ENCODE results near the gene GLMP. TPM values are rescaled to one million over a fixed set of nuclear protein-coding genes. Genes with fewer than 3 reads are reported as not detected.
A peak's percentile ranks its signal among the peaks of the same experiment; 100 is the strongest.

Gene GLMP
- total RNA-seq, 8 experiments from 2014 or later = 16.3 to 138 (median 33.0) TPM

DNA sequence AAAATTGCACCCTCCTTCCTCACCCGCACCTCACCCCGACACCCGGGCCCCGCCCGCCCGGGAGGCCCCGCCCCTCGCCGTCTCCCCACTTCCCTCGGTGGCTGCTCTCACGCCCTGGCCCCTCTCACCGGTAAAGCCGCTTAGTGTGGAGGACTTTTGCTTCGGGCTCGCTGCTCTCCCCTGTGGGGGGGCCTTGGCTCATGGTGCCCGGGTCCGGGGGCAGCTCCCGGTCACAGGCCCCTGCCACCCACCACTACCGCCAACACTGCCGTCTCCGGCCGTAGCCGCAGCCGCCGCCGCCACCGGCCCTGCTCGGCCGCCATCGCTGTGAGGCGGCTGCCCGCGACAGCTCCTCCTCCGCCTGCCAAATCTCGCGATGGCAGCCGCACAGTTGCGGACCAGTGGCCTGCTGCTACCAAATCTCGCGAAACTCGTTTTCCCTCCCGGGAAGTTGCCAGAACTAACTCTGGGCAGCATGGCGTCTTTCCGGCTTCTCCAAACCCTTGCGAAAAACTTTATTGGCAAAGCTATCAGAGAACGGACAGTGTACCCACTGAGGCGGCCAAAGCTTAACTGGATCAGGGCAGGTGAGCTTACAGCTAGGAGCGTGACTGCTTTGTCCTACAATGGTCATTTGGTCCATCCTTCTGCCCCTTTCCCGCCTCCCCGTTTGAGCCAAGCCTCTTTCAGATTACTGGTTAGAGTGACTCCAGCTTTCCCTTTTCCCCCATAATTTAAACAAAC lies 12.8 kb downstream of the GLMP start, which contains the start of gene SMG5:
TSS of gene SMG5 (minus strand) at position 347 of the 744 bp plus-strand sequence. CDS start at position 202, 145 bp downstream.
- H3K27ac ChIP-seq = peak within 1 kb of the TSS; percentile 87 to 95
- WGBS, 10 experiments = 0 to 7% (median 0%) methylated on average over 1 to 20 of the region's 50 CpGs; no CpG with 5 or more reads in 2 of the 10 experiments
- in situ Hi-C loops (cut with MboI; ENCODE audit: low pct_unique_long_range_greater_than_20kb in 2 of 9, low sequenced_read_pairs in 9 of 9, unreplicated experiment in 9 of 9) = no loop called here
- H3K4me3 ChIP-seq = peak within 1 kb of the TSS; percentile 85 to 92 (median 88)
- peaks cover 14% of the 10 kb centered on the region in 2 donors for H3K4me1 ChIP-seq (replicated peaks in 1 of 2)
- ATAC-seq (replicated peaks in 6 of 8) = peak; percentile 88 to 96 (median 95)

DNA sequence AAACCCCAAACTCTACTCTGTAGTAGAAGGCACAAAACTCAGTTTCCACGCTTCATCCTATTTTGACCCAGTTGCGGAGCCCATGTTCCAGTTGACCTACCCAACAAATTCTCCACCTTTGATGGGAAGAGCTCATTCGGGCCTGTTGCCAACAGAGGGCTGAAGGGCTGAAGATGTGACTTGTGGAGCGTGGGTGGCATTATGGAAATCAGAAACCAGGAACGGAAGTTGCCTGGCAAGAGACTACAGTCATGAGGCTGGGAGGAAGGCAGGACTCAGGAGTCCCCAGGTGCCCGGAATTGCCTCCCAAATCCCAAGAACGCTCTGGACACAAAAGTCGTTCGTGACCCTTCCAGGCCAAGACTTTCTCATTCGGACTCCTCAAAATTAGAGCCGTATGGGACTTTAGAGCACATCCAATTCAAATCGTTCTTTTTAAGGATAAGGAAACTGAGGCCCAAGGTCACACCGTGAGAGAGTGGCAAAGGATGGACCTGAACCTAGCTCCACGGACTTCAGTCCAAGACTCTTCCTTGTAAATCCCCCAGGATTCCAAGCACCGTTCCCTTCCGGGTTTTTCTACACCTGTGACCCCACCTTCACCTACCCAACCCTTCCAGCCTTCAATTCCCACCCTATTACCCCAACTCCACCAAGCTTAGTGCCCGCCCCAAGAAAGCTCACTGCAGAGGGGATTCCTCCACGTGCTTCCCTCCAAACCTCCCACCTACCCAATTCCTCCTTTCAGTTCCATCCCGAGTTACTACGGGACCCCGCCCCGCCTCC lies 13.6 kb downstream of the GLMP start:
- in situ Hi-C loops (cut with MboI; ENCODE audit: low pct_unique_long_range_greater_than_20kb in 2 of 9, low sequenced_read_pairs in 9 of 9, unreplicated experiment in 9 of 9) = no loop called here
- Histone ChIP-seq H3K4me3 (peak overlapping the region; percentile 85 to 92 (median 88)), H3K4me1 (replicated peaks in 1 of 2) (peaks cover 14% of the 10 kb centered on the region in 2 donors), H3K27ac (peak overlapping the region; percentile 87 to 95)
- ATAC-seq (replicated peaks in 6 of 8) = peak in 2 of 8 experiments; percentile 3
- WGBS, 10 experiments = 0 to 50% (median 8%) methylated on average over 2 to 20 of the region's 22 CpGs; no CpG with 5 or more reads in 1 of the 10 experiments

DNA sequence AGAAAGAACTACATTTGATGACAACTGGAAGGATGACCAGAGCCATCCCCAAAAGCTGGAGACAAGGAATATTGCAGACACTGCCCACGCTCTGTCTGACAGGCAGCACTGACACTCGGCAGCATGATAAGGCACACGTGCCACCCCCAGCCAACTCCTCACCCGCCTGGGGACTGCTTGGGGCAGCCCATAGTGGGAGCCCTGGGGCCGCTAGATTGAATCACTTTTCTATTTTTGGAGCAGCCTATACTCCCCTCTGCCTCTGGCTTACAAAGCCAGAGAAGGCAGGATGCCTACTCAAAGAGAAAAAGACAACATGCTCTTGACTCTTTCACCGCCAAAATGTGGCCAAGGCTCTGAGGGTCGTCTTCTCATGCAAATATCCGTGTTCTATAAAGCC lies 14.2 kb downstream of the GLMP start:
- Histone ChIP-seq H3K27ac (no peak overlapping the region), H3K4me1 (replicated peaks in 1 of 2) (peaks cover 14% of the 10 kb centered on the region in 2 donors), H3K4me3 (peak overlapping the region; percentile 85 to 92 (median 88))
- 0 to 67% (median 25%) methylated on average over 1 to 8 of the region's 8 CpGs; no CpG with 5 or more reads in 1 of the 10 experiments for WGBS, 10 experiments
- ATAC-seq (replicated peaks in 6 of 8) = peak in 7 of 8 experiments; percentile 23 to 42 (median 35)
- in situ Hi-C loops (cut with MboI; ENCODE audit: low pct_unique_long_range_greater_than_20kb in 2 of 9, low sequenced_read_pairs in 9 of 9, unreplicated experiment in 9 of 9) = no loop called here

DNA sequence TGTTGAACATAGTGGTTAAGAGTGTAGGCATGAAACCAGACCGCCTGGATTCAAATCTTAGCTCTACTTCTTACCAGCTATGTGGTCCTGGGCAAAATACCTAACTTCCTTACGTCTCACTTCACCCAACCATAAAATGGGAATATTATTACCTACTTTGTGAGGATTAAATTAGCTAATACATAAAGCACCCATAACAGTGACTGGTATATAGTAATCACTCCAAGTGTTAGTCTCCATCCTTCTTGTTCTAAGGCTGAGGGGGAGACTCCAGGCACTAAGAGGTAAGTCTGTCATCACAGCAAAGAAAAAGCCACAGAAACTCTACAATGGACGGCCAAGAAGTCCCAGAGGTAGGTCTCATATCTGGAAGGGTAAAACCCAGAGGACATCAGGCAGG lies 15.6 kb downstream of the GLMP start:
- ATAC-seq (replicated peaks in 6 of 8) = no peak
- H3K4me3 ChIP-seq = no peak overlapping the region
- no peak overlapping the region for H3K27ac ChIP-seq
- peaks cover 14% of the 10 kb centered on the region in 2 donors for H3K4me1 ChIP-seq (replicated peaks in 1 of 2)
- 79 to 100% (median 100%) methylated on average over 1 to 3 of the region's 3 CpGs; no CpG with 5 or more reads in 2 of the 10 experiments for WGBS, 10 experiments
- in situ Hi-C loops (cut with MboI; ENCODE audit: low pct_unique_long_range_greater_than_20kb in 2 of 9, low sequenced_read_pairs in 9 of 9, unreplicated experiment in 9 of 9) = no loop called here

DNA sequence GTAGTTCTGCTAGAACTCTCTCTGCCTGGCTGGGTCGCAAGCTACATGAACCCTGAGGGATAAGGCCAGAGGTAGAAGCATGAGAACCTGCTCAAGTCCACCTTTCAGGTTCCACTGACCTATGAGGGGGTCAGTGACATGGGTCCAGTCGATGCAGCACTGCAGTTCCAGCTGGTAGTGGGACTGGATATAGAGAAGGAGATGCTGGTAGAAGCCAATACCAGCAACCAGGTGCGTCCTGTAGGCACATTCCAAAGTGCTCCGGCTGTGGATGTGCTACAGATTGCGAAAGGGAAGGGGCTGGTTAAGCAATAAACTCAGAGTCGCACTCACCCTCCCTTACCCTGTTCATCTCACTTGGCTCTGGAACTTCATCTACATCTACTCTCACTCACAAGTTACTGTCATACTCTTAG lies 18.5 kb downstream of the GLMP start:
- ATAC-seq (replicated peaks in 6 of 8) = no peak
- Histone ChIP-seq H3K4me3 (no peak overlapping the region), H3K27ac (no peak overlapping the region), H3K4me1 (replicated peaks in 1 of 2) (peaks cover 8 to 10% of the 10 kb centered on the region in 2 donors)
- 73 to 100% (median 85%) methylated on average over 1 to 6 of the region's 6 CpGs; no CpG with 5 or more reads in 1 of the 10 experiments for WGBS, 10 experiments
- in situ Hi-C loops (cut with MboI; ENCODE audit: low pct_unique_long_range_greater_than_20kb in 2 of 9, low sequenced_read_pairs in 9 of 9, unreplicated experiment in 9 of 9) = no loop called here

DNA sequence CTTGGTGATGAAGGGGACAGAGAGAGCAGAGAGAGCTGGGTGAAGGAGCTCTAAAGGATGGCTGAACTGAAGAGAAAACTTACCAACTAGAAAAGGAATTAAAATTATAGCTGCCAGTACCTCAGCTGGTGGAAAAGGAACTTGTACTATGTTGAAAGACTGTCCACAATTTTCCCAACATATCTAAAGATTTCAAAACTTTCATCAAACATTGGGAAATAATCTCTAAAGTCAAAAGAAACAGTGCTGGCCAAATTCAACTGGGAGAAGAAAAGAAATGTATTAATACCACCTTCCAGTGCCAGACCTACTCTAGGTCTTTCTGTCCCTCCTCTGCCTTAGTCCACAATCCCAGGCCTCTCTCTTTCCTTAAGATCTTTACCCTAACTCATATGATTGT lies 18.9 kb downstream of the GLMP start:
- ATAC-seq (replicated peaks in 6 of 8) = no peak

DNA sequence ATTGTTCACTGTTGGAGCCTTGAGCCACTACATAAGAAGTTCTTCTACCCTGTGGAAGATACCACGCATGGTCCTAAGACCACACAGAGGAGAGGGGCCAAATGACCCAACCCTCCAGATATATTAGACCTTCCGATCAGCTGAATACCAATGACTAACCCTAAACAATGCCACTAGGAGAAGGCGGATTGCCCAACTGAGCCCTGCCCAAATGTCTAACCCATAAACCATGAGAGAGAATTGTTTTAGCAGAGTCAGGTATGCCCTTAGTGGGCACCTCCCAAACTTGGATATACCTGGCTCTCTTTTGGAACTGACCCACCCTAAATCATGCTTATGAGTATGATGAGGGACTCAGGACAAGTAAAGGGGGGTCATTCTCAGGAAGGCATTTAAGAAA lies 25.2 kb downstream of the GLMP start:
- H3K4me3 ChIP-seq = no peak overlapping the region
- ATAC-seq (replicated peaks in 6 of 8) = no peak
- WGBS, 10 experiments = 91 to 100% (median 95%) methylated on average over 1 to 3 of the region's 3 CpGs; no CpG with 5 or more reads in 4 of the 10 experiments
- no peak overlapping the region for H3K27ac ChIP-seq
- in situ Hi-C loops (cut with MboI; ENCODE audit: low pct_unique_long_range_greater_than_20kb in 2 of 9, low sequenced_read_pairs in 9 of 9, unreplicated experiment in 9 of 9) = no loop called here
- H3K4me1 ChIP-seq (replicated peaks in 1 of 2) = no peaks in the 10 kb centered on the region

More for the DNA sequence above, 18.9 kb downstream of the GLMP start:
- Histone ChIP-seq H3K27ac (no peak overlapping the region), H3K4me3 (no peak overlapping the region), H3K4me1 (replicated peaks in 1 of 2) (peaks cover 7 to 9% of the 10 kb centered on the region in 2 donors)
- in situ Hi-C loops (cut with MboI; ENCODE audit: low pct_unique_long_range_greater_than_20kb in 2 of 9, low sequenced_read_pairs in 9 of 9, unreplicated experiment in 9 of 9) = no loop called here

DNA sequence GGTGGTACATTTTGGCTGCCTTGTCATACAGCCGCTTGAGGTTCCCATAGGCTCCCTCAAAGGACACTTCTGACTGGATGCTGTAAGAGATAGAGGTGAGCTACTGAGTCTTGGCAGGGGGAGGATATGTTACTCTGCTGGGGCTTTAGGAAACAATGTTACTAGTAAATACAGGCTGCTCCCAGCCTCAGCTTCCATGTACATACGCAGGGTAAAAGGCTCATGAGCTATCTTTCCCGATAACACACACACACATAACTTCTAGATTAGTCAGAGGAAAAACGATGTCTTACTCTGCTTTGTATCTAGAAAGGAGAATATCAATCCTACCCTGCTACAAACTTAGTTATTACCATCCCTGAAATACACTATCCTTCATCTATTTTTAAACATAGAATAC lies 27.1 kb downstream of the GLMP start:
- H3K4me1 ChIP-seq (replicated peaks in 1 of 2) = no peaks in the 10 kb centered on the region
- H3K27ac ChIP-seq = no peak overlapping the region
- H3K4me3 ChIP-seq = no peak overlapping the region
- WGBS, 10 experiments = 0 to 100% (median 80%) methylated on average over 1 to 4 of the region's 4 CpGs; no CpG with 5 or more reads in 3 of the 10 experiments
- in situ Hi-C loops (cut with MboI; ENCODE audit: low pct_unique_long_range_greater_than_20kb in 2 of 9, low sequenced_read_pairs in 9 of 9, unreplicated experiment in 9 of 9) = no loop called here
- no peak for ATAC-seq (replicated peaks in 6 of 8)

DNA sequence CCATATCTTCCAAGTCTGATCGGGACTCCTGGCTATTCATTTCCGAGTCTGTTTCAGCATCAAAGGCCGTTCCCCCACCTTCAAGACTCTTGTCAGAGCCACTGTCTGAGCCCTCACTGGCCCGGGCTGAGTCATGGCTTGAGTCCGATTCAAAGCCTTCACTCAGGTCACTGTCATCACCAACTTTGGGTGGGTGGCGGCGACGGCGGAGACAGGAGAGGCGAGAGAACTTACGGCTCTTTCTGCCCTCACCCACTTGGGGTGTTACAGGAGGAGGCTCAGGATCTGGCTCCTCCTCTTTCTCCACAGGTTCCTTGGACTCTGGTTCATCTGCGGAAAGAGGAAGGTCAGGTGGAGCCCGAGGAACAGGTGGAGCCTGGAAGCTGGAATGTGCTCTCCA lies 29.4 kb downstream of the GLMP start:
- WGBS, 10 experiments = 80 to 100% (median 96%) methylated on average over 1 to 8 of the region's 13 CpGs; no CpG with 5 or more reads in 2 of the 10 experiments
- in situ Hi-C loops (cut with MboI; ENCODE audit: low pct_unique_long_range_greater_than_20kb in 2 of 9, low sequenced_read_pairs in 9 of 9, unreplicated experiment in 9 of 9) = no loop called here
- peak in 3 of 8 experiments; percentile 10 to 20 (median 19) for ATAC-seq (replicated peaks in 6 of 8)
- H3K4me1 ChIP-seq (replicated peaks in 1 of 2) = no peaks in the 10 kb centered on the region
- H3K4me3 ChIP-seq = no peak overlapping the region
- no peak overlapping the region for H3K27ac ChIP-seq

DNA sequence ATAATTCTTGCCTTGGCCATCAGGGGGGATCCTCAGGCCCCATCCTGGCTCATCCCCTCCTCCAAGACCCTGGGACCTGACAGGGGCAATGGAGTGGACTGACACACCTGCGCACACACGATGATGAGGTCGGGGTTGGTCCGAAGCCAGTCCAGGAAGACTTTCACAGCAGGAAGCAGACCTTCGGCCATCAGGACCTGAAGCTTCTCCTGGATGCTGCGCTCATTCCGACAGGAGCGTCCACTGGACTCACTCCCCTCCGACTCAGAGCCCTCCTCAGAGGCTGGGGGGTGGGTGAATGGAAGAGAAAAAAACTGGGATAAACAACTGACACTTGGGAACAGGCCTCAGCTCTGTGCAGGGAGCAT lies 32.2 kb downstream of the GLMP start:
- no peaks in the 10 kb centered on the region for H3K4me1 ChIP-seq (replicated peaks in 1 of 2)
- 67 to 98% (median 88%) methylated on average over 2 to 8 of the region's 9 CpGs; no CpG with 5 or more reads in 5 of the 10 experiments for WGBS, 10 experiments
- no peak overlapping the region for H3K27ac ChIP-seq
- H3K4me3 ChIP-seq = no peak overlapping the region
- ATAC-seq (replicated peaks in 6 of 8) = no peak
- in situ Hi-C loops (cut with MboI; ENCODE audit: low pct_unique_long_range_greater_than_20kb in 2 of 9, low sequenced_read_pairs in 9 of 9, unreplicated experiment in 9 of 9) = no loop called here

DNA sequence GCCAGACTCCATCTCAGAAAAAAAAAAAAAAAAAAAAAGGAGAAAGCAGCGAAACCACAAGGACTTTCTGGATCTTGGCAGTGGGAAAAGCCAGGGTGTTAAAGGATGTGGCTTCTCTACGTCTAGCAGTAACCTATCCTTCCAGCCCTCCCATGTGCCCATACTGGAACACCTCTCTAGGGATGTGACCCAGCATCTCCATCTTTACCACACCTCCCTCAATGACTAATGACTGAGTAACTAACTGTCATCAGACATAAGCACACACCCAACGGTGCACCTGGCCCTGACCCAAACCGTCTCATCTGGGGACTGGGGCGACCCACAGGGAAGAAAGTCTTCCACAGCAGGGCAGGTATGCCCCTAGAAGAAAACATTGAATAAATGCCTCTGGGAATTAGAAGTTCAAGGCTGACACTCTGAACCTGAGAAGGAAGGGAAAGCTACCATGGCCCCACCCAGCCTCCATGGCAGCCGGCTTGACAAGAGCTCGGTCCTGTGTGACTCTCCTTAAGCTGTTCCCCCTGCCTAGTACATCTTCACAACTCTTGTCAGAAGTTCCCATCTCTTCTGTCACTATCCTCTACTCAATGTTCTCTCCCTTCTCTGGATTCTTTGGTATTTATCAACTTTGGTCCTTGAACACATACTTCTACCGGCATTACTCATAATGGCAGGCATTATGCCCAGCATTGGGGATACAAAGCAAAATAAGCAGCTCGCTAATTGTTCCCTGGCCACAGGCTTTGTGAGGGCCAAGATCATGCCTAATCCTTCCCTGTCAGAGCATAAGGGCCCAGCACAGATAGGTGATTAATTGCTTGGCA lies 32.8 kb downstream of the GLMP start:
- in situ Hi-C loops (cut with MboI; ENCODE audit: low pct_unique_long_range_greater_than_20kb in 2 of 9, low sequenced_read_pairs in 9 of 9, unreplicated experiment in 9 of 9) = no loop called here
- H3K4me1 ChIP-seq (replicated peaks in 1 of 2) = no peaks in the 10 kb centered on the region
- WGBS, 10 experiments = 25 to 99% (median 94%) methylated on average over 3 to 8 of the region's 9 CpGs; no CpG with 5 or more reads in 1 of the 10 experiments
- H3K4me3 ChIP-seq = no peak overlapping the region
- no peak overlapping the region for H3K27ac ChIP-seq
- ATAC-seq (replicated peaks in 6 of 8) = peak in 2 of 8 experiments; percentile 79 to 91

DNA sequence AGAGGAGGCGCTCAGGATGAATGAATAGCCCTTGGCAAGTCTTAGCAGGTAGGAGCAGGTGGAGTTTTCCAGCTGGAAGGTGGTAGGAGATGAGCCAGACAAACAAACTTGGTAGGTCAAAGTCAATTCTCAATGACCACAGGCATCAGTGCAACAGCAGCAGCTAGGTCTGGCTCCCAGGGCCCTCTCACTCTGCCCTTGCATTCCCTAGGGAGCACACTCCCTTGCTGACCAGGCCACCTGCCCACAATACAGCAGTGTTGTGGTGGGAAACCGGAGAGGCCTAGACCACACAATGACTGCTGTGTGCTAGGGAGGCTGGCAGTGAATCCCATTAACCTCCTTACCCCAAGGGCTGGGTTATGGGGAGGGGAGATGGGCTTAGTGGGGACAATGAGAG lies 34.6 kb downstream of the GLMP start:
- in situ Hi-C loops (cut with MboI; ENCODE audit: low pct_unique_long_range_greater_than_20kb in 2 of 9, low sequenced_read_pairs in 9 of 9, unreplicated experiment in 9 of 9) = no loop called here

More for the DNA sequence above, 34.6 kb downstream of the GLMP start:
- H3K4me3 ChIP-seq = no peak overlapping the region
- H3K4me1 ChIP-seq (replicated peaks in 1 of 2) = no peaks in the 10 kb centered on the region
- ATAC-seq (replicated peaks in 6 of 8) = no peak
- WGBS, 10 experiments = 90 to 100% (median 100%) methylated on average over 1 to 2 of the region's 2 CpGs; no CpG with 5 or more reads in 4 of the 10 experiments
- no peak overlapping the region for H3K27ac ChIP-seq

Data from motor neuron (in vitro differentiated cells).